ENCODE data around the gene FOXA1. TPM values are rescaled to one million over a fixed set of nuclear protein-coding genes. Genes with fewer than 3 reads are reported as not detected.
A peak's percentile ranks its signal among the peaks of the same experiment; 100 is the strongest.

The FOXA1 gene
- total RNA-seq, 4 donors from 2014 or later = 0.09 to 0.44 TPM; not detected in 2

- Histone ChIP-seq H3K4me3 (no peak overlapping the region), H3K9me3 (no peaks in the 10 kb centered on the region), H3K27ac (no peak overlapping the region), H3K4me1 (peaks cover 0 to 16% of the 10 kb centered on the region in 2 donors), H3K27me3 (peaks cover 80 to 93% (median 91%) of the 10 kb centered on the region in 3 donors), H3K36me3 (no peaks in the 10 kb centered on the region)
- DNase-seq (no peak), ATAC-seq (no peak)
- intact Hi-C loops (cut with DNase I; ENCODE audit: low total_unique reads) (no loop called here), in situ Hi-C loops (cut with MboI; ENCODE audit: low sequenced_read_pairs in 4 of 4) (loop anchor here in 1 of 4 donors (25.0 kb wide), 1 partner anchor 940 kb away; the partner anchor contains the start of gene PAX9)
- TF ChIP-seq CTCF (IDR thresholded peaks at IDR 0.05 in 4 of 5, conservative IDR thresholded peaks at IDR 0.05 in 1 of 5) = no peak
- TF ChIP-seq POLR2A (IDR thresholded peaks at IDR 0.05) = no peak
These were observed 6.8 kb upstream of the FOXA1 start for GRCh38 chr14:37601865-37602264.

- Histone ChIP-seq H3K27me3 (peaks cover 87 to 99% (median 96%) of the 10 kb centered on the region in 3 donors), H3K36me3 (no peaks in the 10 kb centered on the region), H3K4me3 (no peak overlapping the region), H3K9me3 (no peaks in the 10 kb centered on the region), H3K27ac (no peak overlapping the region), H3K4me1 (peaks cover 0 to 16% of the 10 kb centered on the region in 2 donors)
- no peak for DNase-seq
- in situ Hi-C loops (cut with MboI; ENCODE audit: low sequenced_read_pairs in 4 of 4) = loop anchor here in 1 of 4 donors (25.0 kb wide), 1 partner anchor 939 kb away; the partner anchor contains the start of gene PAX9
- intact Hi-C loops (cut with DNase I; ENCODE audit: low total_unique reads) = no loop called here
- ATAC-seq = no peak
- TF ChIP-seq POLR2A (IDR thresholded peaks at IDR 0.05) (no peak), CTCF (IDR thresholded peaks at IDR 0.05 in 4 of 5, conservative IDR thresholded peaks at IDR 0.05 in 1 of 5) (no peak)
These were observed 6.1 kb upstream of the FOXA1 start for GRCh38 chr14:37600880-37601741.

- Histone ChIP-seq H3K36me3 (no peaks in the 10 kb centered on the region), H3K9me3 (no peaks in the 10 kb centered on the region), H3K27ac (no peak overlapping the region), H3K4me3 (peak overlapping the region in 1 of 4 donors; percentile 40), H3K27me3 (peaks cover 97 to 98% (median 97%) of the 10 kb centered on the region in 3 donors), H3K4me1 (peaks cover 9 to 24% of the 10 kb centered on the region in 2 donors)
- DNase-seq = no peak
- intact Hi-C loops (cut with DNase I; ENCODE audit: low total_unique reads) (loop anchor here (10.0 kb wide), 1 partner anchor 1105 kb away; no protein-coding TSS in a partner anchor), in situ Hi-C loops (cut with MboI; ENCODE audit: low sequenced_read_pairs in 4 of 4) (loop anchor here in 2 of 4 donors (25.0 kb wide), 2 partner anchors 937 to 1087 kb away; partner anchors contain the start of genes PAX9 (in 2 of the 2) and NKX2-1 (in 1 of the 2))
- ATAC-seq = no peak
- TF ChIP-seq CTCF (IDR thresholded peaks at IDR 0.05 in 4 of 5, conservative IDR thresholded peaks at IDR 0.05 in 1 of 5) = no peak
- no peak for TF ChIP-seq POLR2A (IDR thresholded peaks at IDR 0.05)
These were observed 4.7 kb upstream of the FOXA1 start for GRCh38 chr14:37599507-37600368.

GRCh38 chr14:37598747-37599506 lies 3.9 kb upstream of the FOXA1 start:
- peak overlapping the region in 3 of 4 donors; percentile 6 to 40 (median 15) for H3K4me3 ChIP-seq
- H3K27ac ChIP-seq = no peak overlapping the region
- H3K27me3 ChIP-seq = peaks cover 97 to 98% (median 97%) of the 10 kb centered on the region in 3 donors
- no peak for ATAC-seq
- DNase-seq = no peak
- no peaks in the 10 kb centered on the region for H3K36me3 ChIP-seq
- in situ Hi-C loops (cut with MboI; ENCODE audit: low sequenced_read_pairs in 4 of 4) (loop anchor here in 2 of 4 donors (25.0 kb wide), 2 partner anchors 937 to 1087 kb away; partner anchors contain the start of genes NKX2-1 (in 1 of the 2) and PAX9 (in 1 of the 2)), intact Hi-C loops (cut with DNase I; ENCODE audit: low total_unique reads) (loop anchor here (10.0 kb wide), 1 partner anchor 1104 kb away; no protein-coding TSS in a partner anchor)
- peaks cover 15 to 29% of the 10 kb centered on the region in 2 donors for H3K4me1 ChIP-seq
- TF ChIP-seq POLR2A (IDR thresholded peaks at IDR 0.05) (no peak), CTCF (IDR thresholded peaks at IDR 0.05 in 4 of 5, conservative IDR thresholded peaks at IDR 0.05 in 1 of 5) (no peak)
- no peaks in the 10 kb centered on the region for H3K9me3 ChIP-seq

Data from gastrocnemius medialis (tissue), 4 donors.